Fibroblast of skin of scalp (primary cell): Measurements from ENCODE around the gene SSTR4. TPM values are rescaled to one million over a fixed set of nuclear protein-coding genes. Genes with fewer than 3 reads are reported as not detected.
"Not testable (repeated sequence)": the region's sequence is repeated elsewhere in the genome, so short reads cannot be mapped to it uniquely, and the experiment has no call there.

Experiments
- DNase-seq: peaks from one replicate; pipeline ENCODE4 v3.0.0-alpha.2; 2013
- polyA plus RNA-seq, 2 experiments: library from polyadenylated mRNA; unstranded; fragments of 120-200 nt; gene quantifications; one replicate each; pipeline ENCODE4 v1.2.1, GENCODE V29; 2013; ENCODE audit not compliant: insufficient read length in 2 of 2

SSTR4 gene, protein sequence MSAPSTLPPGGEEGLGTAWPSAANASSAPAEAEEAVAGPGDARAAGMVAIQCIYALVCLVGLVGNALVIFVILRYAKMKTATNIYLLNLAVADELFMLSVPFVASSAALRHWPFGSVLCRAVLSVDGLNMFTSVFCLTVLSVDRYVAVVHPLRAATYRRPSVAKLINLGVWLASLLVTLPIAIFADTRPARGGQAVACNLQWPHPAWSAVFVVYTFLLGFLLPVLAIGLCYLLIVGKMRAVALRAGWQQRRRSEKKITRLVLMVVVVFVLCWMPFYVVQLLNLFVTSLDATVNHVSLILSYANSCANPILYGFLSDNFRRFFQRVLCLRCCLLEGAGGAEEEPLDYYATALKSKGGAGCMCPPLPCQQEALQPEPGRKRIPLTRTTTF
- not detected for polyA plus RNA-seq (2013, experiment 1 of 2; ENCODE audit: insufficient read length)
- not detected for polyA plus RNA-seq (2013, experiment 2 of 2; ENCODE audit: insufficient read length)

DNA sequence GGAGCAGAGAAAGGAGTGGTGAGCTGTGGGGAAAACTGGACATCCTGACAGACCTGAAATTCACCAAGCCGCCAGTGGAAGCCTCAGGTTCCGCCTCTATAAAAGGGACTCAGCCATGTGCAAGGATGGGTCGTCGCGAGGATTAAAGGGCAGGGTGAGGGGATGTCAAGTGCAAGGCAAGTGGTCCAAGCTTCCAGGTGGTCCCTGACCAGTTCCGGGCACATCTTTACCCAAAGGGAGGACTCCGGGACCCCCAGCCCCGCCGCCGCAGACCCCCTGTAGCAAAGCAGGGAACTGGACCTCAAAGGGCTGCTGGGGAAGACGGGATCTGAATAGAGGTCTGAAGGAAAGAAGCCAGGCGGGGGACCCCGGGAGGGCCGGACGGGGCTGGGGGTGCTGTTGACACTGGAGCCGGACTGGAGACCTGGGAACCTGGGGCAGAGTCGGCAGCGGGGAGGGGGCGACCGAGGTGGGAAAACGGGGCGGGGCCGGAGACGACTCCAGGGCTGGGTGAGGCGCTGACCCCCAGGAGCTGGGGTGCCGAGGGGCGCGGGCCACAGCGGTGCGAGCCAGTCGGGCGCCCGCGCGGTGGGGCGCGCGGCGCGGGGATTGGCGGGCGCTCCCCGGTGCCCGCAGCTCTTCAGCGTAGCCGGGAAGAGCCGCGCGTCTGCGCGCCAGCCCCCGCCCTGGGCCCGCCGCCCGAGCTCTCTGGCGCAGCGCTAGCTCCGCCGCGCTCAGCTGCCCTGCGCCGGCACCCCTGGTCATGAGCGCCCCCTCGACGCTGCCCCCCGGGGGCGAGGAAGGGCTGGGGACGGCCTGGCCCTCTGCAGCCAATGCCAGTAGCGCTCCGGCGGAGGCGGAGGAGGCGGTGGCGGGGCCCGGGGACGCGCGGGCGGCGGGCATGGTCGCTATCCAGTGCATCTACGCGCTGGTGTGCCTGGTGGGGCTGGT lies at the start of gene SSTR4:
TSS of gene SSTR4 (plus strand) at position 592 of the 951 bp plus-strand sequence. CDS start at position 764, 172 bp downstream.
- no peak for DNase-seq

DNA sequence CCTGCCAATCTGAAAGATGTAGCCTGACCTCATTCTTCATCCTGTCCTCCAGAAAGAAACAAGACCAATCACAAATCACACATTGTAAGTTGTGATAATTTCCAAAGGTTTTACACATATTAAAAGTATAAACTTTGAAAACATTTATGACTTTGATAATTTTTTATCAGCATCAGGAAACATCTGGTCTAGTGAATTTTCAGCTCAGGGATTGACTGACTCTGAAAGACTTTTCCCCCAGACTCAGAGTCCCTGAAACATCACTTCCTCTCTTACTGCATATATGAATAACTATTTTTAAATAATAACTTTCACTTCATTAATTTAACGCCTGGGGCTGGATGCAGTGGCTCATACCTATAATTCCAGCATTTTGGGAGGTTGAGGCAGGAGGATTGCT lies 48.5 kb upstream of the SSTR4 start:
- DNase-seq, result no peak

DNA sequence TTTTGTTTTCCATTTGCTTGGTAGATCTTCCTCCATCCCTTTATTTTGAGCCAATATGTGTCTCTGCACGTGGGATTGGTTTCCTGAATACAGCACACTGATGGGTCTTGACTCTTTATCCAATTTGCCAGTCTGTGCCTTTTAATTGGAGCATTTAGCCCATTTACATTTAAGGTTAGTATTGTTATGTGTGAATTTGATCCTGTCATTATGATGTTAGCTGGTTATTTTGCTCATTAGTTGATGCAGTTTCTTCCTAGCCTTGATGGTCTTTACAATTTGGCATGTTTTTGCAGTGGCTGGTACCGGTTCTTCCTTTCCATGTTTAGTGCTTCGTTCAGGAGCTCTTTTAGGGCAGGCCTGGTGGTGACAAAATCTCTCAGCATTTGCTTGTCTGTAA lies 43.7 kb upstream of the SSTR4 start:
- DNase-seq, result not testable (repeated sequence)

DNA sequence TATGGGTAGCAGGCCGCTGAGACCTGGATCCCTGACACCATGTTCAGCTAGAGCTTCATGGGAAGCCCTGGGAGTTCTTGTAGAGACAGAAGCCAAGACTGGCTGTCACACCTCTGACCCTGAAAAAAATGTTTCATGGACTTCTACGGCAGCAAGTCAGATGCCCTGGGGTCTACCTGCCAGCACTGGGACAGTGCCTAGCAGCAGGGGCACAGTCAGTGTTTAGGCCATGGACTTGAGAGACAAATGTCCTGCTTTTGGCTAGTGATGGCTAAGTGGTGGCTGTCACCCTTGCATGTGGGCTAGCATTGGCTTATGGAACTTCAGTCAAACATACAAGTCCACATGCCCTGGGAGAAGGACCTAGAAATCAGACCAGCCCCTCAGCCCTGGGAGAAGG lies 41.3 kb upstream of the SSTR4 start:
- DNase-seq, result no peak

DNA sequence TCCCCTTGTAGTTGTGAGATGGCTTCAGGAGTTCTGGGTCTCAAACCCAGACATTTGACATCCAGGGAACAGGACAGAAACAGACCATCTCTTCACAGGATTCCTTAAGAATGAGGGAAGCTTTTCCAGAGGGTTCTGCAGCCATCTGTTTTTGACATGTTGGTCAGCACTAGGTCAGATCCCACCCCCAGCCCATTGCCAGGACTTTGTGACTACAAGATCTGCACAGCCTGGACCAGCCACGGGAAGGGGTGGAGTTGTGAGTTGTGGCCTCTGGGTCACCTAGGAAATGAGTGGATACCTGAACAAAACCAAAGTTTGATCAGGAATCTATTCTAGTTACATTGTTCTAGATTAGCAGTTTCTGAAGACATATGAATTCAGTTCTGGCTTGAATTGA lies 39.2 kb upstream of the SSTR4 start:
- DNase-seq, result no peak

DNA sequence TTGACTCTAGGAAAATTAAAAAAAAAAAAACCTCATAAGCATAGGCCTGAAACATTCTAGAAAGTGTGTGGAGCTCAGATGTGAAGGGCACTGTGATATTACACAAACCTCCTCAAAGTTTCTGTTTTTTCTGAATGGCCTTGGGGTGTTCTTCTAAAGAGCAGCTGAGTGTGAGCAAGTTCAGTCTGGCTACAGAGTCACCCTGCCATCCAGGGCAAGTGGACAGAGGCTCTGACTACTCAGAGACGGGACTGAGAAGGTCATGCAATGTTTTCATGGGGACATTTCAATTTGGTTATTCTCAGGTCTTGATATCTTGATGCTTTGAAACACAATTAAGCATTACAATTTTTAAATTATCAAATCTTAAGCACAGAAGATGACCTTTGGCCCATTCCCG lies 36.6 kb upstream of the SSTR4 start:
- no peak for DNase-seq

DNA sequence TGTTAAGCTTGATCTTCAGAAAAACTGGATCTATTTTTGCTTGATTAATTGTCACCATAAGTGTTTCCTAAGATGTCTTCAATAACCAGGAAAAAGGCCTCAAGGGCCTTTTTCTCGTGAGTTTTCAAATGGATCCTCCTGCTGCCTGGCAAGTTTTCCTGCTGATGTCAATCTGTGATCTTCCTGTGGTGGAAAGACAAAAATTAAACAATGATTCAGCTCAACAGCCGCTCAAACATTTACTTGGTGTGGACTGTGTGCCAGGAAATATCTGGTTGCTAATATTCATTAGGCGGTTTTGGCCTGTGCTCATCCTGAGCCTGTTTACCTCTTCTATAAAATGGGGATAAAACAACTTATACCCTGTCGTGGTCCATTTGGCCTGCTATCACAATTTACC lies 35.4 kb upstream of the SSTR4 start:
- DNase-seq, result peak; percentile 59

DNA sequence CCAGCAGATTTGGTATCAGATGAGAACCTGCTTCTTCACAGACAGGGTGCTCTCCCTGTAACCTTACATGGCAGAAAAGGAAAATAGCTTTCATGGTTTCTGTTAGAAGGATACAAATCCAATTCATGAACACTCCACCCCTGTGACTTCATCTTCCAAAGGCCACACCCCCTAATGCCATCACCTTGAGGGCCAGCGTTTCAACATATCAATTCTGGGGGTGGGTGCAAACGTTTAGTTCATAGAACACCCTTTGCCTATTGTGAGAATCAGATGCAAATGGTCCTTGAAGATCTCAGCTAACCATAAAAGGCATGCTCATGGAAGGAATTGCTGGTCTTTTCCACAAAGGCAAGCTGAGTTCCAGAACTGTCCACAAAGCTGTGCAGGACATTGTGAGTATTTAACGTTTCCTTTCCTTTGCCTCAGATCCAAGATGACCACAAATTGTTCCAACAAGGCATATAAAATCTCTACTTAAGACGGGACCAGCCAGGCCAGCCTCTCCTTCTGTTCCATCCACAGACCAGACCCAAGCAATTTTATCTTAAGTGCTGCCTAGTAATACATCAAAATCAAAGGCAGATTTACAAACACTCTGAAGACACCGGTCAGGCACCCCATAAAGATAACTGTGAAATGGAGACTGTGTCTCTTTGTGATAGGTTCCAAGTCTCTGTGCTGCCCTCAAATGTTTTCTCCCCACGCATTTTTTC lies 34.7 kb upstream of the SSTR4 start:
- no peak for DNase-seq

DNA sequence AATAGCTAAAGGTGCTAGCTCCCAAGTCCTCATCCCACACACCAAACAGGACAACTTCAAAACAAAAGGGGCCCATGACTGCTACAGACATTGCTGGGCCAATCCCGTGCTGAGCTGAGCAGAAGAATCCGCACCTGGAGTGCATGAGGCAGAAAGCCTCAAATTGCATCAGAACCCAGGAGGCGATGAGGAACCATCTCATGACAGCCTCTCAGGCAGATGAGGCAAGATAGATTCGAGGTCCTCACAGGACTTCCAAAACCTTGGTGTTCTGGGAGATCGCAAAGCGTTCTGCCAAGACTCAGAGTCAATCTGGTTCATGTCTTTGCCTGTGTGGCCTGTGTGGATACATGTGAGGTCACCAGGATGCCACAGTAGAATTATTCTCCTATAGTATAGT lies 32.8 kb upstream of the SSTR4 start:
- no peak for DNase-seq

DNA sequence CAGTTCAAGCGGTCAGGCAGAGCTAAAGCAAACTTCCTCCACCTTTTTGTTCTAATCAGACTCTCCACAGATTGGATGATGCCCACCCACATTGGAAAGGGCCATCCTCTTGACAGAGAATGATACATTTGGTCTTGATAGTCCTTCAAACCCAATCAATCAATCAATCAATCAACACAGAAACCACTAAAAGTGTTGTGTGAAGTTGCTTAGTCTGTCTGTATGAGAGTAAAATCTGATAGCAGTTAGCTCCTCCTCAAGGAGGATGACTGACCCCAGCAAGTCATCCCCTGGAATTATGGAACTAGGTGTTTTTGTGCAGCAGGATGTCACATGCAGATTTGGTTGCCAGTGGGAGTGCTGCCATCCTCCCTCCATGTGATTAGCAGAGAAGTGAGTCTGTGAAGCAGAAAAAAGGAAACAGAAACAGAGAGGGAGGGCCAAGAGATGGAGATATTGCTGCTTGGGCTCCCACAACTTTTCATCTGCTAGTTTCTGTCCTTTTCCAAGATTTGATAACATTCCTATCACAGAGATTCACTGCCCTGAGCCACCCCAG lies 32.0 kb upstream of the SSTR4 start:
- DNase-seq, result no peak

DNA sequence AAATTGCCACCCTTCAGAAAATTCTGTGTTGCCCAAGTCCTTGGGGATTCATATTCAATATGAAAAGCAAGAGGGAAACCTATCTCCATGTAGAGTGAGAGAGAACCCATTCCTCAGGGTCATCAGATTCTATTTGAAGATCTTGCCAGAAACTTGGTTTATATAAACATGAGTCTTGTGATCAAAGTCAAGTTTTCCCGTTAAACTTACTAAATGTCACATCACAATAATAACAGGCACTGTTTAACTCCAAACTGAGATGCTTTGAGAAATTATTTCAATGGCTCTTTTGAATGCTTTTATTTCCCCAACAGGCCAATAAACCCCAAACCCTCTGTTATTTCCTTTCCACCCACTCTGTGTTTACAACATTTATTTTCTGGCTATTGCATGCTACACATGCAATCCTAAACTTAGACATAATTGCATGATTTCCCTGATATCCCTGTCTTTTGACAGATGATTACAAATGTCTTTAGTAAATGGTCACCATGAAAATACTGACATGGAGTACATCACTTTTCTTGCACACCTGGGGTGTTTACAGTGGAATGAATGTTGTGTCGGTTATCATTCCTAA lies 31.1 kb upstream of the SSTR4 start:
- no peak for DNase-seq

DNA sequence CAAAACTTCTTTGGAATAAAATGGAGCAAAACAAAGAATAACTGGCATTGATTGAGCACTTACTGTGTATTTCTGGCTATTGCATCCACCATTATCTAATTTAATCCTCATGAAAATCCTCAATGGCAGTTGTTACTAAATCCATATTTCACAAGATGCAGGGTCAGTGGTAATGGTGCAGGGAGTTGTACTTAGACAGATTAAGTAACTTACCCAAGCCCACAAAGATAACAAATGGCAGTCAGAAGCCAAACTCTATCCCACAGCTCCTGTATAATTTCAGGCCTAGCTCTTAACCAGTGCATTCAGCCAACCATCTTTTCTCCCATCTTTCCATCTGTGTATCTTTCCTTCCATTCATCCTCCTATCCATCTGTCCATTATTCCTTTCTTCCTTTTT lies 29.3 kb upstream of the SSTR4 start:
- DNase-seq, result no peak

DNA sequence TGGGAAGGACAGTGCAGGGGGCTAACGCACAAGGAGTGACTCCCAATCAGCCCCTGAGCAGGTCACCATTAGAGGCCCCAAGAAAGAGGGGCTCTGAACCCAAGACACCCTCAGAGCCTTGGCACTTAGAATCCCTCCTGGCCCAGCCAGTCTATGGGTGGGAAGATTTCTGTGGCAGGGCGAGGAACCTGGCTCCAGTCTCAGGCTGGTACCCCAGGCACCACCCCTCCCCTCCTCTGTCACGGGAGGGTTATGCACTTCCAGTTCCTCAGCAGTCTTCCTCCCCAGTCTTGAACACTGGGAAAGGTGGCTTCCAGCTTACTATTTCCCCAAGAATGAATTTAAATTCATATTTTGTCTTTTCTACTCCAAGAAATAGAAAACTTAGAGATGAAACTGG lies 27.6 kb upstream of the SSTR4 start:
- DNase-seq, result no peak

DNA sequence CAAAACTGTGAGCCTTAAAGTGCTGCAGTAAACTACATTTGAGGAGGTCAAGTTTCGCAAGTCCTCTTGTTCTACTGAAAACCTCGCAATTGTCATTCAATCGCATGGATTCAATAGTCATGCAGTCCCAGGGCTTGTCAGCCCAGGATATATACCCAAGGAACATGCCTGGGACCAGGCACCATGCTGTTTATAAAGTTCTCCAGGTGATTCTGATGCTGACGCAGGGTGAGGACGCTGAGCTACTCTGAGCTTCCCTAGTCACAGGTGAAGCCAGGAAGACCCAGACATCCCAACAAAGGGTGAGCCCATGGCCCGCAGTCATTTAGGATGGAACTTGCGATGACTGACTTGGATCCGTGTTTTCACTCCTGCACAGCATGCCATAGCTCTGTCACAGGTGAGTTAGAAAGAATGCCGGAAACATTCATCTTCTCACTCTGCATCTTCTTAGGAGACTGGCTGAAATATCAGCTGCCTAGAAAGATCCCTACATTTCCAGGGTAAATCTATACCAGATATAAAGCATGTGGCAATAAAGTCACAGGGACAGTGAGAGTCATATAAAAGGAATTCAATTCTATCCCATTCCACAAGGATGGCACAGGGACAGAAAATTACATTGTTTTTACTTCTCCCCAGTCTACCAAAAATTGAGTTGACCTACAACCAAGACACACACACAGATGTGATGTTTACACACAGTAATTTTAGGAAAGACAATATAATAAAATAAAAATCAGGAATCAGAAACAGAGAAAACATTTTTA lies 27.0 kb upstream of the SSTR4 start:
- peak; percentile 40 for DNase-seq

DNA sequence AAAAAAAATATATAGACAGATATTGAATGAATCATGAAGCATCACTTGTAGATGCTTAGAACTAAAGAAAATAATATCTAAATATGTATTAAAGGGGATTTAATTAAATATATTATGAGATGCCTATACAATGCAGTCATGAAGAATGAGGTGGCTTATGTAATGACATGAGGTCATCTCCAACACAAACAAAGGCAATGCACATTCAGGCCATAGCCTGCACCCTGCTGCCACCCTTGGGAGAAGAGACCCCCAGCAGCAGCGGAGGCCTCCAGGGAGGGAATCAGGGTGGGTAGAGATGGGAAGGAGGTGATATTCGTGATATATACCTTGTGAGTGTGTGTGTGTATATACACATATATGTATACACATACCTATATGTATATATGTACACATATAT lies 26.4 kb upstream of the SSTR4 start:
- peak; percentile 40 for DNase-seq

DNA sequence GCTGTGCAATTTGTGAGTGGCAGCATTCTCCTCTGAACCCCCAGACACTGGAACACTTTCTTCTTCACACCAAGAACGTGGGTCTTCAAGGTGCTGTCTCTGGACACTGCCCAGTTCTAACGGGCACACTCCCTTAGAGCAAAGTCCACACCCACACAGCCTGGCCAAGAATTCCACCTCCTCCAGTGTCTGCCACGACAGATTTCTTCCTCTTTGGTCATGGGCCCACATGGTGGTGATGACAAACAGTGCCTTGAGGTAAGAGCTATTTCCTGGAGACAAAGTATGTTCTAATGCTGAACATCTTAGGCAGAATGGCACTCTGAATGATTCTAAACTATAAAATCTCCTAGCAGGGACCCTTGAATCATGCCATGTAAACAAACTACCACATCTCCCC lies 25.5 kb upstream of the SSTR4 start:
- peak; percentile 22 for DNase-seq

DNA sequence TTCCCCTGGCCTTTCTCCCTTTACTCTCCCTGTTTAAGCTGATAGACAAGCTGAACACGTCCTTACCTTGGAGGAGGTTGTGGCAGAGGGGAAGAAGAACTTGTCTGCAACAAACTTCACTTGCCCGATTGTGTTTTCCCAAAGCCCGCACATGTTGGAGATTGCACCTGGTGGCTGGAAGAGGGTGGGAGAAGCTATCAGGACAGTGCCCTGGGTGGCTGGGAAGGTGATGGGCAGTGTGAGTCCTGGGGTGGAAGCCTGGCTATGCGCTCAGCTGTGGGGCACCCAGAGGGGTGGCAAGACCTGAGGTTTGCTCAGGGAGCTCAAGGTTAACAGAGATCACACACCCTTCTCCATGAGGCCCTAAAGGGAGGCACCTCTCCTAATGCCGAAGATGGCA lies 25.0 kb upstream of the SSTR4 start:
- DNase-seq, result no peak

DNA sequence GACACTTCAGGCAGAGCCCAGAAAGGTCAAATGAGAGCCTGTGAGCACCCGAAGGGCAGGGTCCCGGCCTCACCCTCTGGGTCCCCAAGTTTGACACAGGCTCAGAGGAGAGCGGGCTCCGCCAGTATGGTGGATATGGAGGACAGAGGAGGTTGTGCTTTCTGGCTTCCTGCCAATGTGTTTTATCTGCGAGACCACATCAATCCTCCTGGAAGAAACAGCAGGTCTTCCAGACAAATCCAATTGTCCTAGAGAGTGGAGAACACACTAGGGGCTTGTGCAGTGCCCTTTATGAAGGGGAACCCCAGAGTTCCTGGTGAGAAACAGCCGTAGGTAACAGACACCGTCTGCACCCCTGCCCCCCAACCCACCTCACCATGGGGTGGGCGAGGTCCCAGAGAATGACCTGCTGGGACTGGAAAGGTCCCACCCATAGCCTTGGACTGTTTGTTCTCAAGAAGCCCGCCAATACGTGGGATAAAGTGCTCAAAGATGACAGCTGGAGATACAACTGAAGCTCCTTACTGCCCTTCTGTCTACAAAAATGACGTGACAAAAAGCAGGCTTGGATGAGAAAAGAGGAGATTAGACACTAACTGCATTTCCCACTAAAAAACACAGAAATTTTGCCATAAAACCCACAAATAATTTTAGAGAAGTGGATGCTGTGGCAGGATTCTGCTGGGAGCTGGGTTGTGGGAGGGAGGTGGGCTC lies 23.9 kb upstream of the SSTR4 start:
- no peak for DNase-seq

DNA sequence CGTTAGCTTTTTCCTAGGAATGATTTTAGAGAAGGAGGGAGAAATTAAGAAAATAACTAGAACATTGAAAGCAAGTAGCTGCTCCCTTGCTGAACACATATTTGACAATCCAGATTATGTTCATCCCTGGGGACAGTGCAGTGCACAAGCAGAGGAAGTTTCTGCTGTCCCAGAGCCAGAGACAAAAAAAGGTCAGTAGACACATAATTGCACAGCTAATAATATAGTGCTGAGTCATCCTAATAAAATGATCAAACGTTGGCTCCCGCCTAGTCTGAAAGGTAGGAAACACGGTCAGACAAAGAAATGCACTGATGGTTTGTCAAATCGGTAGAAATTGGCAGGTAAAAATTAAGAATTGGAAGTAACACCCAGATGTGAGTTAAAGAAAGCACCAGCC lies 21.7 kb upstream of the SSTR4 start:
- peak; percentile 4 for DNase-seq

DNA sequence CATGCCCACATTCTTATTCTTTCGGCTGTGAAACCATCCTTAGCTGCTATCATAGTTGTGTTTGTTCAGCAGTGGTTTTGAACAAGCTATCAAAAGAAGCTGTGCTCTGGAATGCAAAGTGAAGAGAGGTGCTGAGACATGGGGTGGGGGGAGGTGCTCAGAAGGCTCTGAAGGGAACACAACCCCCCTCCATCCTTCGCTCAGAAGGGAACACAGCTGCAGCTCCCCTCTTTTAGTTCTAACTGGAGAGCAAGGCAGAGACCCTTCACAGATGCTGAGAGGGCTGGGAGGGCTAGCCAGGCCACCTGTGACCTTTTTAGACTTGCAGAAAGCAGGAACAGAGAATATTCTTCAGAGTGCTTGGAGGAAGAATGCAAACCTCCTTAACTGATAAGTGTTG lies 17.6 kb upstream of the SSTR4 start:
- DNase-seq, result no peak

DNA sequence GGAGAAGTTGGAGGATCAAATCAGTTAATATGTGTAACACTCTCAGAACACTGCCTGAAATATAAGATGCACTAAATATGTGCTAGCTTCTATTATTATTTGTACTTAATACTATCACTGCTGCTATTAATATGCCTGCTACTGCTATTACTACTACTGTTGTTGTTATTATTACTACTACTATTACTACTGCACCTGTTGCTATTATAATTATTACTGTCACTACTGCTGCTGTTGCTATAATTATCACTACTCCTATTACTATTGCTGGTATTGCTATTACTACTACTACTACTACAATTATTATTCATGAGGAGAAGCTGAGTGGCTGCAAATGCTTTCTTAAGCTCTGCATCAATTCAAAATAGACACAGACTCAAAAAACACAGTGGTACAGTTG lies 16.7 kb upstream of the SSTR4 start:
- no peak for DNase-seq
